Hematopoietic multipotent progenitor cell treated with erythropoietin and hydrocortisone succinate and interleukin-3 and kit ligand, for 4 days (in vitro differentiated cells): ENCODE data around the gene CHRNA3.

Experiments used
- DNase-seq: peaks from one replicate; pipeline ENCODE4 v3.0.0-alpha.2; 2015

Gene CHRNA3

GRCh38 chr15:78550815-78551214, 70.0 kb downstream of the CHRNA3 start:
- DNase-seq, result no peak

DNA sequence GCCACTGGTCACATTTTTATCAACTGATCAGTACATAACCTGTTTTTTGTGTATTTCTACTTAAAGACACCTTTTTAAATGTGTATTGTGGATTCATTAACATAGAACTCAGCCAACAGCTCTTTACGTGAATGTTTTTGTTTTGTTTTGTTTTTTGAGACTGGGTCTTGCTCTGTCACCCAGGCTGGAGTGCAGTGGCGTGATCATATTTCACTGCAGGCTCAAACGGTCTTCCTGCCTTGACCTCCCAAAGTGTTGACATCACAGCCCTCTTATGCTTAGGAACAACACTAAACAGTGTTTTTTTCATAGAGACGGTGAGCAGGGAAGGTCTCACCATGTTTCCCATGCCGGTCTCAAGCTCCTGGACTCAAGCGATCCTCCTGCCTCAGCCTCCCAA, 70.6 kb downstream of the CHRNA3 start:
- DNase-seq, result no peak
